Measurements from ENCODE around the gene SUSD3.

DNA sequence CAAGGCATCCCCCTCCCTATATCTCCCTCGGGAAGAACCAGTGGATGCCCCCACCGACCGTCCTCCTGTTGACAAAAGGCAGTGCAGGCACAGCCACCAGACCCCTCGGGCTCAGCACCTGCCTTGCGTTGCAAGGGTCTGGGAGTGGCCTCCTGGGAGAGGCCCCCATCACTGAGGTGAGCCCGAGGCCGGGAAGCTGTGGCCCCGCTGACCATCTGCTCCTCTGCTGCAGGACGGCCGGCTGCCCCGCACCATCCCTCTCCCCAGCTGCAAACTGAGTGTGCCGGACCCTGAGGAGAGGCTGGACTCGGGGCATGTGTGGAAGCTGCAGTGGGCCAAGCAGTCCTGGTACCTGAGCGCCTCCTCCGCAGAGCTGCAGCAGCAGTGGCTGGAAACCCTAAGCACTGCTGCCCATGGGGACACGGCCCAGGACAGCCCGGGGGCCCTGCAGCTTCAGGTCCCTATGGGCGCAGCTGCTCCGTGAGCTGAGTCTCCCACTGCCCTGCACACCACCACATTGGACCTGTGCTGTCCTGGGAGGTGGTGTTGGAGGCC is 23.3 kb upstream of the SUSD3 start:
- TF ChIP-seq, protein P1, sequence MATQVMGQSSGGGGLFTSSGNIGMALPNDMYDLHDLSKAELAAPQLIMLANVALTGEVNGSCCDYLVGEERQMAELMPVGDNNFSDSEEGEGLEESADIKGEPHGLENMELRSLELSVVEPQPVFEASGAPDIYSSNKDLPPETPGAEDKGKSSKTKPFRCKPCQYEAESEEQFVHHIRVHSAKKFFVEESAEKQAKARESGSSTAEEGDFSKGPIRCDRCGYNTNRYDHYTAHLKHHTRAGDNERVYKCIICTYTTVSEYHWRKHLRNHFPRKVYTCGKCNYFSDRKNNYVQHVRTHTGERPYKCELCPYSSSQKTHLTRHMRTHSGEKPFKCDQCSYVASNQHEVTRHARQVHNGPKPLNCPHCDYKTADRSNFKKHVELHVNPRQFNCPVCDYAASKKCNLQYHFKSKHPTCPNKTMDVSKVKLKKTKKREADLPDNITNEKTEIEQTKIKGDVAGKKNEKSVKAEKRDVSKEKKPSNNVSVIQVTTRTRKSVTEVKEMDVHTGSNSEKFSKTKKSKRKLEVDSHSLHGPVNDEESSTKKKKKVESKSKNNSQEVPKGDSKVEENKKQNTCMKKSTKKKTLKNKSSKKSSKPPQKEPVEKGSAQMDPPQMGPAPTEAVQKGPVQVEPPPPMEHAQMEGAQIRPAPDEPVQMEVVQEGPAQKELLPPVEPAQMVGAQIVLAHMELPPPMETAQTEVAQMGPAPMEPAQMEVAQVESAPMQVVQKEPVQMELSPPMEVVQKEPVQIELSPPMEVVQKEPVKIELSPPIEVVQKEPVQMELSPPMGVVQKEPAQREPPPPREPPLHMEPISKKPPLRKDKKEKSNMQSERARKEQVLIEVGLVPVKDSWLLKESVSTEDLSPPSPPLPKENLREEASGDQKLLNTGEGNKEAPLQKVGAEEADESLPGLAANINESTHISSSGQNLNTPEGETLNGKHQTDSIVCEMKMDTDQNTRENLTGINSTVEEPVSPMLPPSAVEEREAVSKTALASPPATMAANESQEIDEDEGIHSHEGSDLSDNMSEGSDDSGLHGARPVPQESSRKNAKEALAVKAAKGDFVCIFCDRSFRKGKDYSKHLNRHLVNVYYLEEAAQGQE (IDR thresholded peaks at IDR 0.05; ENCODE audit: insufficient replicate concordance, low read depth), result no peak
- TF ChIP-seq, protein P2, sequence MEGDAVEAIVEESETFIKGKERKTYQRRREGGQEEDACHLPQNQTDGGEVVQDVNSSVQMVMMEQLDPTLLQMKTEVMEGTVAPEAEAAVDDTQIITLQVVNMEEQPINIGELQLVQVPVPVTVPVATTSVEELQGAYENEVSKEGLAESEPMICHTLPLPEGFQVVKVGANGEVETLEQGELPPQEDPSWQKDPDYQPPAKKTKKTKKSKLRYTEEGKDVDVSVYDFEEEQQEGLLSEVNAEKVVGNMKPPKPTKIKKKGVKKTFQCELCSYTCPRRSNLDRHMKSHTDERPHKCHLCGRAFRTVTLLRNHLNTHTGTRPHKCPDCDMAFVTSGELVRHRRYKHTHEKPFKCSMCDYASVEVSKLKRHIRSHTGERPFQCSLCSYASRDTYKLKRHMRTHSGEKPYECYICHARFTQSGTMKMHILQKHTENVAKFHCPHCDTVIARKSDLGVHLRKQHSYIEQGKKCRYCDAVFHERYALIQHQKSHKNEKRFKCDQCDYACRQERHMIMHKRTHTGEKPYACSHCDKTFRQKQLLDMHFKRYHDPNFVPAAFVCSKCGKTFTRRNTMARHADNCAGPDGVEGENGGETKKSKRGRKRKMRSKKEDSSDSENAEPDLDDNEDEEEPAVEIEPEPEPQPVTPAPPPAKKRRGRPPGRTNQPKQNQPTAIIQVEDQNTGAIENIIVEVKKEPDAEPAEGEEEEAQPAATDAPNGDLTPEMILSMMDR (IDR thresholded peaks at IDR 0.05; ENCODE audit: insufficient read depth, low read length), result no peak
- TF ChIP-seq POLR2AphosphoS5 (IDR thresholded peaks at IDR 0.05; ENCODE audit: low read depth), result no peak
- no peak for TF ChIP-seq SPI1 (IDR thresholded peaks at IDR 0.05; ENCODE audit: borderline replicate concordance, low read depth)

Measured in HL-60 (cell line).